ENCODE data around the gene ST13. TPM values are rescaled to one million over a fixed set of nuclear protein-coding genes. Genes with fewer than 3 reads are reported as not detected.

The ST13 gene
- total and polyA plus RNA-seq, 9 of the 15 experiments (the other 6 are each of a cell fraction or from before 2014, with no cell fraction given), result 53.6 to 311 (median 195) TPM

GRCh38 chr22:40813912-40814315, 42.5 kb downstream of the ST13 start (continued):
- no peak for TF ChIP-seq SIRT6 (IDR thresholded peaks at IDR 0.05; ENCODE audit: low read depth, low read length)
- peak; percentile 95; the same call in 1 of the 2 replicates for TF ChIP-seq NBN (IDR thresholded peaks at IDR 0.05; ENCODE audit: low read depth)
- peak; percentile 95 for TF ChIP-seq ZNF695 (CRISPR knock-in tag; IDR thresholded peaks at IDR 0.05)
- peak; percentile 92 for TF ChIP-seq SOX6 (IDR thresholded peaks at IDR 0.05)
- TF ChIP-seq BHLHE40 (IDR thresholded peaks at IDR 0.05; ENCODE audit: low read length), result peak; percentile 48
- no peak for TF ChIP-seq ZNF740 (CRISPR knock-in tag; IDR thresholded peaks at IDR 0.05)
- peak in 1 of 2 experiments; percentile 100; a peak in 2 of 4 replicates for TF ChIP-seq ZNF740 (tag; IDR thresholded peaks at IDR 0.05)
- no peak for TF ChIP-seq ARID2 (IDR thresholded peaks at IDR 0.05)
- TF ChIP-seq E2F5 (CRISPR knock-in tag; IDR thresholded peaks at IDR 0.05), result no peak
- peak; percentile 87 for TF ChIP-seq TFE3 (CRISPR knock-in tag; IDR thresholded peaks at IDR 0.05)
- TF ChIP-seq CBX8 (IDR thresholded peaks at IDR 0.05; ENCODE audit: borderline replicate concordance, extremely low read depth, low read depth, low read length, poor library complexity, severe bottlenecking), result no peak
- TF ChIP-seq CGGBP1 (CRISPR knock-in tag; IDR thresholded peaks at IDR 0.05), result peak; percentile 95
- no peak for TF ChIP-seq RUNX1 (IDR thresholded peaks at IDR 0.05; ENCODE audit: low read depth)
- TF ChIP-seq NR2C1 (IDR thresholded peaks at IDR 0.05), result no peak
- TF ChIP-seq NR2C1 (tag; IDR thresholded peaks at IDR 0.05), result peak; percentile 98
- no peak for TF ChIP-seq CCAR2 (IDR thresholded peaks at IDR 0.05; ENCODE audit: low read depth, low read length)
- peak; percentile 98 for TF ChIP-seq ERF (CRISPR knock-in tag; IDR thresholded peaks at IDR 0.05)
- peak; percentile 100 for TF ChIP-seq ZNF766 (CRISPR knock-in tag; conservative IDR thresholded peaks at IDR 0.05)
- TF ChIP-seq YBX1 (IDR thresholded peaks at IDR 0.05), result no peak
- peak; percentile 93 for TF ChIP-seq MTA1 (IDR thresholded peaks at IDR 0.05; ENCODE audit: borderline replicate concordance)
- peak; percentile 99 for TF ChIP-seq HOMEZ (CRISPR knock-in tag; IDR thresholded peaks at IDR 0.05)
- peak; percentile 93 for TF ChIP-seq POLR2AphosphoS5 (IDR thresholded peaks at IDR 0.05; ENCODE audit: control insufficient read depth, insufficient read depth, low read depth, low read length)
- TF ChIP-seq NUFIP1 (IDR thresholded peaks at IDR 0.05; ENCODE audit: partially characterized antibody), result peak; percentile 99

Data from K562 (cell line).